Osteoblast (primary cell): ENCODE results near the gene SETD5. TPM values are rescaled to one million over a fixed set of nuclear protein-coding genes. Genes with fewer than 3 reads are reported as not detected.

Experiments used
- DNase-seq: peaks from one replicate; pipeline ENCODE4 v3.0.0; 2011; ENCODE audit warnings: low spot score, mixed read lengths; ENCODE audit not compliant: insufficient read length; ENCODE audit errors: missing footprints
- H2AFZ ChIP-seq: 2 replicates; pipeline ENCODE4 v1.6.0; 2011; ENCODE audit warnings: mild to moderate bottlenecking, low read length
- H3K27ac ChIP-seq: 2 replicates; pipeline ENCODE4 v1.5.1; 2011; ENCODE audit warnings: mild to moderate bottlenecking, low read depth, low read length, moderate library complexity
- H3K27me3 ChIP-seq: 2 replicates; pipeline ENCODE4 v1.6.0; 2012; ENCODE audit warnings: mild to moderate bottlenecking, control low read depth, inconsistent platforms, low read length, moderate library complexity; ENCODE audit not compliant: insufficient read depth
- H3K36me3 ChIP-seq: 2 replicates; pipeline ENCODE4 v1.5.1; 2011; ENCODE audit warnings: mild to moderate bottlenecking, low read length, control low read depth, moderate library complexity; ENCODE audit not compliant: insufficient read depth
- H3K4me1 ChIP-seq: 2 replicates; pipeline ENCODE4 v1.5.1; 2011; ENCODE audit warnings: mild to moderate bottlenecking, low read length, control low read depth, moderate library complexity; ENCODE audit not compliant: insufficient read depth
- H3K4me2 ChIP-seq: 2 replicates; pipeline ENCODE4 v1.6.0; 2011; ENCODE audit warnings: mild to moderate bottlenecking, low read length; ENCODE audit not compliant: insufficient read depth
- H3K4me3 ChIP-seq: fragments of 200-600 bp; sonication (generic); 3 replicates; pipeline ENCODE4 v1.5.1; 2012; ENCODE audit warnings: mild to moderate bottlenecking, low read length, inconsistent platforms; ENCODE audit not compliant: insufficient read depth
- H3K79me2 ChIP-seq: 2 replicates; pipeline ENCODE4 v1.6.0; 2012; ENCODE audit warnings: mild to moderate bottlenecking, low read length, control low read depth, inconsistent platforms; ENCODE audit not compliant: insufficient read depth
- H3K9me3 ChIP-seq: 2 replicates; pipeline ENCODE4 v1.5.1; 2011; ENCODE audit warnings: low read depth, low read length, control low read depth
- H4K20me1 ChIP-seq: 2 replicates; pipeline ENCODE4 v1.6.0; 2012; ENCODE audit warnings: mild to moderate bottlenecking, low read length, control low read depth; ENCODE audit not compliant: insufficient read depth
- CTCF ChIP-seq: IDR thresholded peaks from 2 replicates; pipeline ENCODE4 v1.5.1; 2011; ENCODE audit warnings: mild to moderate bottlenecking, low read depth, low read length, moderate library complexity; ENCODE audit errors: extremely low read depth
- total RNA-seq: library from RNA; depleted of rRNA; stranded (reverse); fragments of >200 nt; gene quantifications from 2 replicates; pipeline ENCODE4 v1.2.3, GENCODE V29; 2012

Gene SETD5
- total RNA-seq, 1 donor: 106 TPM

- Histone ChIP-seq H3K27me3 (no peaks in the 10 kb centered on the region), H4K20me1 (peaks cover 47% of the 10 kb centered on the region), H3K36me3 (peaks cover 90% of the 10 kb centered on the region), H3K27ac (peak overlapping the region; percentile 21), H3K4me2 (no peak overlapping the region), H3K4me1 (no peaks in the 10 kb centered on the region), H3K79me2 (peaks cover 67% of the 10 kb centered on the region), H2AFZ (no peak overlapping the region), H3K9me3 (no peaks in the 10 kb centered on the region), H3K4me3 (no peak overlapping the region)
- no peak for TF ChIP-seq CTCF
- DNase-seq: no peak
Measured at GRCh38 chr3:9468460-9468859, 71.0 kb downstream of the SETD5 start.

- Histone ChIP-seq H3K4me2 (no peak overlapping the region), H3K79me2 (peaks cover 66% of the 10 kb centered on the region), H3K36me3 (peaks cover 90% of the 10 kb centered on the region), H2AFZ (no peak overlapping the region), H3K27me3 (no peaks in the 10 kb centered on the region), H3K4me1 (no peaks in the 10 kb centered on the region), H3K9me3 (no peaks in the 10 kb centered on the region), H3K27ac (no peak overlapping the region), H4K20me1 (peaks cover 41% of the 10 kb centered on the region), H3K4me3 (no peak overlapping the region)
- no peak for DNase-seq
- no peak for TF ChIP-seq CTCF
Measured at GRCh38 chr3:9469986-9470385, 72.6 kb downstream of the SETD5 start.

GRCh38 chr3:9473496-9474065, 76.2 kb downstream of the SETD5 start:
- H4K20me1 ChIP-seq: peaks cover 32% of the 10 kb centered on the region

GRCh38 chr3:9474482-9474881, 77.1 kb downstream of the SETD5 start:
- no peak for TF ChIP-seq CTCF
- H3K36me3 ChIP-seq: peaks cover 89% of the 10 kb centered on the region
- H3K79me2 ChIP-seq: peaks cover 45% of the 10 kb centered on the region

More at GRCh38 chr3:9473496-9474065, 76.2 kb downstream of the SETD5 start:
- peaks cover 91% of the 10 kb centered on the region for H3K36me3 ChIP-seq
- H3K79me2 ChIP-seq: peaks cover 52% of the 10 kb centered on the region
- H3K27me3 ChIP-seq: no peaks in the 10 kb centered on the region
- TF ChIP-seq CTCF: no peak
- no peak overlapping the region for H3K4me2 ChIP-seq
- H3K27ac ChIP-seq: no peak overlapping the region
- H2AFZ ChIP-seq: no peak overlapping the region
- DNase-seq: no peak
- no peaks in the 10 kb centered on the region for H3K9me3 ChIP-seq
- no peaks in the 10 kb centered on the region for H3K4me1 ChIP-seq
- no peak overlapping the region for H3K4me3 ChIP-seq

More at GRCh38 chr3:9474482-9474881, 77.1 kb downstream of the SETD5 start:
- no peaks in the 10 kb centered on the region for H3K9me3 ChIP-seq
- H3K4me1 ChIP-seq: no peaks in the 10 kb centered on the region
- no peak overlapping the region for H3K4me2 ChIP-seq
- DNase-seq: no peak
- H4K20me1 ChIP-seq: peaks cover 30% of the 10 kb centered on the region
- no peak overlapping the region for H2AFZ ChIP-seq
- H3K4me3 ChIP-seq: no peak overlapping the region
- H3K27ac ChIP-seq: no peak overlapping the region
- H3K27me3 ChIP-seq: no peaks in the 10 kb centered on the region
